ENCODE data around the gene OLIG2. TPM values are rescaled to one million over a fixed set of nuclear protein-coding genes. Genes with fewer than 3 reads are reported as not detected.

OLIG2 gene
- total RNA-seq, result not detected in 2 replicates

GRCh38 chr21:33025489-33026442 is at the start of gene OLIG2:
TSS of gene OLIG2 (plus strand) at chr21:33025935. CDS start at chr21:33026863, 928 bp downstream.

GRCh38 chr21:33069994-33070743 is 44.4 kb downstream of the OLIG2 start, which contains the start of gene OLIG1:
TSS of gene OLIG1 (plus strand) at chr21:33070141. CDS start at chr21:33070247, 106 bp downstream.

Other genes with a start within 250 kb of the OLIG2 start
- gene OLIG1, start 44.2 kb downstream of the OLIG2 start, total RNA-seq, result not detected in 2 replicates
- 3.4 and 5.2 TPM in 2 replicates for gene IFNAR2, start 204.0 kb downstream of the OLIG2 start, total RNA-seq
- gene IL10RB, start 240.4 kb downstream of the OLIG2 start, total RNA-seq, result 67.6 and 67.7 TPM in 2 replicates